ENCODE results near the gene MFAP3. TPM values are rescaled to one million over a fixed set of nuclear protein-coding genes. Genes with fewer than 3 reads are reported as not detected.

MFAP3 gene
- total and polyA plus RNA-seq, 10 of the 15 experiments (the other 5 are each of a cell fraction or from before 2014, with no cell fraction given): 2.5 to 22.9 (median 13.4) TPM

DNA sequence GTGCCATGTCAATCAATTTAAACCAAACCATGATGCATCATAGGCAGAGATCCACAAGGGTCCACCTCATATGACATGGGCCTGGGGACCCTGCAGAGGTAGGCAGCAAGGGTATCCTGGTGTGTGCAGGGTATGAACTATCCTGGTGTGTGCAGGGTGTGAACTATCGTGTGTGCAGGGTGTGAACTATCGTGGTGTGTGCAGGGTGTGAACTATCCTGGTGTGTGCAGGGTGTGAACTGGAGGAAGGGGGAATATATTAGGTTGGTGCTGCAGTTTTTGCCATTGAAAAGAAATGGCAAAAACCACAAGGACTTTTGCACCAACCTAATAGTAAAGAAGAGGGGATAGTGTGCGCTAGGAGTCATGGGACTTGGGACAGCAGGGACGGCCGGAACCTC is 50.0 kb downstream of the MFAP3 start:
- H3K27me3 ChIP-seq (replicated peaks in 1 of 2; ENCODE audit: control insufficient read depth in 2 of 2, insufficient read depth in 2 of 2, low read length in 1 of 2): peaks cover 0 to 1% of the 10 kb centered on the region in 2 experiments; a peak in 1 of 4 replicates
- BruUV-seq (replicated peaks): no TSS peak

DNA sequence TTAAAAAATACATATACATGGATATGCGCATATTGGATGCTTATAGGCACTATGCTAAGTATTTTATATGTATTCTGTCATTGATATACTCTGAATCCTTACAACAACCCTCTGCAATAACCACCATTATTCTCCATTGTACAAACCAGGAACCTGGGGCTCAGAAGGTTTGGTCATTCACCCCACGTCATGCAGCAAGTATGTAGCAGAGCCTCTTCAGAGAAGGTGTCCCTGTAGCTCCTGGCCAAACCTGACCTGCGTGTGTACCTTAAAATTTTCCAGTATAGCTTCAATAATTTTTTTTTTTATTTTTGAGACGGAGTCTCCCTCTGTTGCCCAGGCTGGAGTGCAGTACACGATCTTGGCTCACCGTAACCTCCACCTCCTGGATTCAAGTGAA is 51.9 kb downstream of the MFAP3 start:
- RAD21 ChIA-PET (ENCODE audit: unreplicated experiment): no interaction called here
- ATAC-seq (no peak), DNase-seq (ENCODE audit: low read depth, low spot score) (no peak), FAIRE-seq (no peak)
- intact Hi-C loops (cut with micrococcal nuclease; ENCODE audit: unreplicated experiment) (no loop called here), in situ Hi-C loops (cut with MboI) (no loop called here)
- Histone ChIP-seq H3K27me3 (replicated peaks in 1 of 2; ENCODE audit: control insufficient read depth in 2 of 2, insufficient read depth in 2 of 2, low read length in 1 of 2) (peaks cover 1 to 2% of the 10 kb centered on the region in 2 experiments; a peak in 1 of 4 replicates), H3K9me3 (replicated peaks; ENCODE audit: control insufficient read depth, insufficient read depth, low read length) (no peaks in the 10 kb centered on the region), H3K27ac (ENCODE audit: control insufficient read depth, insufficient read depth) (no peak overlapping the region), H2AFZ (ENCODE audit: control insufficient read depth, low read depth, low read length) (no peak overlapping the region), H3K36me3 (ENCODE audit: control insufficient read depth in 2 of 2, insufficient read depth in 2 of 2, low read length in 1 of 2) (no peaks in the 10 kb centered on the region), H3K79me2 (ENCODE audit: control insufficient read depth, insufficient read depth, low read length) (no peaks in the 10 kb centered on the region), H3K4me1 (ENCODE audit: control insufficient read depth, insufficient read depth, low read length) (no peaks in the 10 kb centered on the region), H3K4me2 (ENCODE audit: control insufficient read depth, insufficient read depth) (no peak overlapping the region), H3K4me3 (no peak overlapping the region), H4K20me1 (ENCODE audit: control insufficient read depth, insufficient read depth) (no peaks in the 10 kb centered on the region), H3K9ac (ENCODE audit: control insufficient read depth, insufficient read depth, low read length) (no peak overlapping the region)
- 37% methylated on average over 6 of the region's 6 CpGs for WGBS (ENCODE audit: insufficient coverage, insufficient replicate concordance, low lambda C conversion rate, missing lambda C conversion rate)
- SMC1A ChIA-PET (ENCODE audit: uncharacterized antibody, unreplicated experiment): interaction anchor here (0.9 to 1.2 kb wide), 3 partner anchors 15 to 117 kb away, joined by 3 read pairs; no protein-coding TSS in a partner anchor
- no peak for TF ChIP-seq TCF12 (IDR thresholded peaks at IDR 0.05; ENCODE audit: low read depth, low read length)
- TF ChIP-seq, protein P1, sequence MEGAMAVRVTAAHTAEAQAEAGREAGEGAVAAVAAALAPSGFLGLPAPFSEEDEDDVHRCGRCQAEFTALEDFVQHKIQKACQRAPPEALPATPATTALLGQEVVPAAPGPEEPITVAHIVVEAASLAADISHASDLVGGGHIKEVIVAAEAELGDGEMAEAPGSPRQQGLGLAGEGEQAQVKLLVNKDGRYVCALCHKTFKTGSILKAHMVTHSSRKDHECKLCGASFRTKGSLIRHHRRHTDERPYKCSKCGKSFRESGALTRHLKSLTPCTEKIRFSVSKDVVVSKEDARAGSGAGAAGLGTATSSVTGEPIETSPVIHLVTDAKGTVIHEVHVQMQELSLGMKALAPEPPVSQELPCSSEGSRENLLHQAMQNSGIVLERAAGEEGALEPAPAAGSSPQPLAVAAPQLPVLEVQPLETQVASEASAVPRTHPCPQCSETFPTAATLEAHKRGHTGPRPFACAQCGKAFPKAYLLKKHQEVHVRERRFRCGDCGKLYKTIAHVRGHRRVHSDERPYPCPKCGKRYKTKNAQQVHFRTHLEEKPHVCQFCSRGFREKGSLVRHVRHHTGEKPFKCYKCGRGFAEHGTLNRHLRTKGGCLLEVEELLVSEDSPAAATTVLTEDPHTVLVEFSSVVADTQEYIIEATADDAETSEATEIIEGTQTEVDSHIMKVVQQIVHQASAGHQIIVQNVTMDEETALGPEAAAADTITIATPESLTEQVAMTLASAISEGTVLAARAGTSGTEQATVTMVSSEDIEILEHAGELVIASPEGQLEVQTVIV (IDR thresholded peaks at IDR 0.05; ENCODE audit: borderline replicate concordance, partially characterized antibody): no peak
- CTCF ChIA-PET: interaction anchor here (0.7 to 2.5 kb wide), 4 partner anchors 14 to 314 kb away, joined by 3 to 7 read pairs (median 4); no protein-coding TSS in a partner anchor
- POLR2A ChIA-PET: no interaction called here
- no TSS peak for BruUV-seq (replicated peaks)

More for the DNA sequence above, 50.0 kb downstream of the MFAP3 start:
- ChIA-PET CTCF (interaction anchor here (1.1 to 1.6 kb wide), 2 partner anchors 16 to 316 kb away, joined by 3 to 5 read pairs; no protein-coding TSS in a partner anchor), RAD21 (ENCODE audit: unreplicated experiment) (no interaction called here), POLR2A (no interaction called here), SMC1A (ENCODE audit: uncharacterized antibody, unreplicated experiment) (no interaction called here)
- H3K4me3 ChIP-seq: no peak overlapping the region
- no peak for DNase-seq (ENCODE audit: low read depth, low spot score)
- H2AFZ ChIP-seq (ENCODE audit: control insufficient read depth, low read depth, low read length): no peak overlapping the region
- no peak overlapping the region for H3K9ac ChIP-seq (ENCODE audit: control insufficient read depth, insufficient read depth, low read length)
- H3K79me2 ChIP-seq (ENCODE audit: control insufficient read depth, insufficient read depth, low read length): no peaks in the 10 kb centered on the region
- no peak overlapping the region for H3K27ac ChIP-seq (ENCODE audit: control insufficient read depth, insufficient read depth)
- H3K36me3 ChIP-seq (ENCODE audit: control insufficient read depth in 2 of 2, insufficient read depth in 2 of 2, low read length in 1 of 2): no peaks in the 10 kb centered on the region
- H4K20me1 ChIP-seq (ENCODE audit: control insufficient read depth, insufficient read depth): no peaks in the 10 kb centered on the region
- FAIRE-seq: no peak
- WGBS (ENCODE audit: insufficient coverage, insufficient replicate concordance, low lambda C conversion rate, missing lambda C conversion rate): 66% methylated on average over 5 of the region's 5 CpGs
- H3K4me2 ChIP-seq (ENCODE audit: control insufficient read depth, insufficient read depth): no peak overlapping the region
- in situ Hi-C loops (cut with MboI): no loop called here
- no peaks in the 10 kb centered on the region for H3K9me3 ChIP-seq (replicated peaks; ENCODE audit: control insufficient read depth, insufficient read depth, low read length)
- ATAC-seq: no peak
- intact Hi-C loops (cut with micrococcal nuclease; ENCODE audit: unreplicated experiment): no loop called here
- TF ChIP-seq RAD51 (IDR thresholded peaks at IDR 0.05) (no peak), MYC (IDR thresholded peaks at IDR 0.05; ENCODE audit: insufficient read depth, insufficient read length, insufficient replicate concordance, low read length, severe bottlenecking) (no peak)
- TF ChIP-seq, protein P2, sequence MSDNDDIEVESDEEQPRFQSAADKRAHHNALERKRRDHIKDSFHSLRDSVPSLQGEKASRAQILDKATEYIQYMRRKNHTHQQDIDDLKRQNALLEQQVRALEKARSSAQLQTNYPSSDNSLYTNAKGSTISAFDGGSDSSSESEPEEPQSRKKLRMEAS (IDR thresholded peaks at IDR 0.05; ENCODE audit: low read depth, low read length): no peak
- TF ChIP-seq, protein P3, sequence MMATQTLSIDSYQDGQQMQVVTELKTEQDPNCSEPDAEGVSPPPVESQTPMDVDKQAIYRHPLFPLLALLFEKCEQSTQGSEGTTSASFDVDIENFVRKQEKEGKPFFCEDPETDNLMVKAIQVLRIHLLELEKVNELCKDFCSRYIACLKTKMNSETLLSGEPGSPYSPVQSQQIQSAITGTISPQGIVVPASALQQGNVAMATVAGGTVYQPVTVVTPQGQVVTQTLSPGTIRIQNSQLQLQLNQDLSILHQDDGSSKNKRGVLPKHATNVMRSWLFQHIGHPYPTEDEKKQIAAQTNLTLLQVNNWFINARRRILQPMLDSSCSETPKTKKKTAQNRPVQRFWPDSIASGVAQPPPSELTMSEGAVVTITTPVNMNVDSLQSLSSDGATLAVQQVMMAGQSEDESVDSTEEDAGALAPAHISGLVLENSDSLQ (IDR thresholded peaks at IDR 0.05): no peak
- no peaks in the 10 kb centered on the region for H3K4me1 ChIP-seq (ENCODE audit: control insufficient read depth, insufficient read depth, low read length)

All from GM12878 (cell line).